COLO829 (cell line): ENCODE data around the gene SPINT2.
"Not testable (repeated sequence)": the region's sequence is repeated elsewhere in the genome, so short reads cannot be mapped to it uniquely, and the experiment has no call there.

Experiments used
- DNase-seq: peaks from one replicate; pipeline ENCODE4 v3.0.0; 2012; ENCODE audit warnings: low spot score

SPINT2 gene

GRCh38 chr19:38320969-38321339, 56.6 kb downstream of the SPINT2 start:
- DNase-seq = no peak

GRCh38 chr19:38321646-38322196, 57.3 kb downstream of the SPINT2 start:
- no peak for DNase-seq

- DNase-seq = no peak
These were observed 58.9 kb downstream of the SPINT2 start for GRCh38 chr19:38323291-38323690.

- no peak for DNase-seq
These were observed 60.1 kb downstream of the SPINT2 start for GRCh38 chr19:38324431-38324830.

DNA sequence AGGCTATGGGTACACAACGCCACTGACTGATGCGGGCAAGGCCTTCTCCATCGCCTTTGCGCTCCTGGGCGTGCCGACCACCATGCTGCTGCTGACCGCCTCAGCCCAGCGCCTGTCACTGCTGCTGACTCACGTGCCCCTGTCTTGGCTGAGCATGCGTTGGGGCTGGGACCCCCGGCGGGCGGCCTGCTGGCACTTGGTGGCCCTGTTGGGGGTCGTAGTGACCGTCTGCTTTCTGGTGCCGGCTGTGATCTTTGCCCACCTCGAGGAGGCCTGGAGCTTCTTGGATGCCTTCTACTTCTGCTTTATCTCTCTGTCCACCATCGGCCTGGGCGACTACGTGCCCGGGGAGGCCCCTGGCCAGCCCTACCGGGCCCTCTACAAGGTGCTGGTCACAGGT, 62.2 kb downstream of the SPINT2 start:
- no peak for DNase-seq

DNA sequence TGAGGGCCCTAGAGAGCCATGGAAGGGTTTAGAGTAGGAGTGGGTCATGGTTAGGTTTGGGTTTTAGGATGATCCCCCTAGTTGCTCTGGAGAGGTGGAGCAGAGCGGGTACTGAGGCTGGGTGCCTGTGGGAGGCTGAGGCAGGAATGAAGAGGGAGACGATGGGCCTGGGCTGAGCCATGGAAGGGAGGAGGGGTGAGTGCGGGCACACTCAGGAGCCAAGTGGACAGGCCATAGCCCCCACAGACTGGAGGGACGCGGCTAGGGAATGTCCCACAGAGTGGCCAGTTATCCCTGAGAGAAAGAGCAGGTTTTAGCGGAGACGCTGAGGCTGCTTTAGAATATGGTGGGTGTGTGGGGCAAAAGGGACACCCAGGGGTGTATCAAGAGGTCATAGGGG, 65.3 kb downstream of the SPINT2 start:
- no peak for DNase-seq

- no peak for DNase-seq
These were observed 67.4 kb downstream of the SPINT2 start for GRCh38 chr19:38331728-38332127.

GRCh38 chr19:38333245-38333644, 68.9 kb downstream of the SPINT2 start:
- no peak for DNase-seq

GRCh38 chr19:38335949-38336637, 71.7 kb downstream of the SPINT2 start:
- peak; percentile 94 for DNase-seq

DNA sequence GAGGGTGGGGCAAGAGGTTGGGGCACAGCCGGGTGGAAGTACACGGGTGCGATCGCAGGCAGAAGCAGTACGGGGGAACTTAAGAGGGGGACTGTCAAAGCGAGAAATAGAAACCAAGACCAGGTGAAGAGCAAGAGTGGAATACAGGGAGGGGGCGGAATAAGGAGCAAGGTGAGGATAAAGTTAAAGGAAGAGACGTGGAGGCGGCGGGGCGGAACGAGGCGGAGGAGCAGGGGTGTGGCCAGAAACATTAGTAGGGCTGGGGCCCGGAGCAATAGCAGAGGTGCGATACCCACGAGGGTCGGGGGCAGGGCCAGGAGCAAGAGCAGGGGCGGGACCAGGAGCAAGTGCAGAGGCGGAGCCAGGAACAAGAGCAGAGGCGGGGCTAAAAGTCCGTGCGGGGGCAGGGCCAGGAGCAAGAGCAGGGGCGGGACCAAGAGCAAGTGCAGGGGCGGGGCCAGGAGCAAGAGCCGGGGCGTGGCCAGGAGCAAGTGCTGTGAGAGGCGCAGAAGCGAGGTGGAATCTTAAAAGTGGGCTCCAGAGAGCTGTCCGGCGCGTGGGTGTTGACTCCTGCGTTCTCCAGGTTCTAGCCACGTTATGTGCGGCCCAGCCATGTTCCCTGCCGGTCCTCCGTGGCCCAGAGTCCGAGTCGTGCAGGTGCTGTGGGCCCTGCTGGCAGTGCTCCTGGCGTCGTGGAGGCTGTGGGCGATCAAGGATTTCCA, 72.4 kb downstream of the SPINT2 start:
- DNase-seq = peak; percentile 91

GRCh38 chr19:38337360-38337653, 72.9 kb downstream of the SPINT2 start:
- DNase-seq = no peak

GRCh38 chr19:38339011-38339410, 74.6 kb downstream of the SPINT2 start:
- DNase-seq = not testable (repeated sequence)

DNA sequence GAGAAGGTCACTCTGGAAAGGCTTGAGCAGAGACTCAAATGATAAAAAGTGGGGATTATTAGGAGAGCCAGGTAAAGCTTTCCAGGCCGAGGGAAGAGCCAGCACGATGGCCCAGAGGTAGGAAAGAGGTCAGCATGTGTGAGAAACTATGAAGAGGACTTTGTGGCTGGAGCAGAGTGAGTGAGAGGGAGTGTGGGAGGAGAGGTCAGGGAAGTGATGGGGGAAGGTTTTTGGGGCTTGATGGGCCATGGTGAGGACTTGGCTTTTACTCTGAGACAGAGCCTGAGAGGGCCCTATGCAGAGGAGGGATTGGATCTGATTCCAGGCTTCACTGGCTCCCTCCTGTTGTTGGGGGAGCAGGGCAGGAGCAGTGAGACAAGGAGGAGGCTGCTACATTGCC, 76.6 kb downstream of the SPINT2 start:
- no peak for DNase-seq
